ENCODE data around the gene ABHD14A.

DNA sequence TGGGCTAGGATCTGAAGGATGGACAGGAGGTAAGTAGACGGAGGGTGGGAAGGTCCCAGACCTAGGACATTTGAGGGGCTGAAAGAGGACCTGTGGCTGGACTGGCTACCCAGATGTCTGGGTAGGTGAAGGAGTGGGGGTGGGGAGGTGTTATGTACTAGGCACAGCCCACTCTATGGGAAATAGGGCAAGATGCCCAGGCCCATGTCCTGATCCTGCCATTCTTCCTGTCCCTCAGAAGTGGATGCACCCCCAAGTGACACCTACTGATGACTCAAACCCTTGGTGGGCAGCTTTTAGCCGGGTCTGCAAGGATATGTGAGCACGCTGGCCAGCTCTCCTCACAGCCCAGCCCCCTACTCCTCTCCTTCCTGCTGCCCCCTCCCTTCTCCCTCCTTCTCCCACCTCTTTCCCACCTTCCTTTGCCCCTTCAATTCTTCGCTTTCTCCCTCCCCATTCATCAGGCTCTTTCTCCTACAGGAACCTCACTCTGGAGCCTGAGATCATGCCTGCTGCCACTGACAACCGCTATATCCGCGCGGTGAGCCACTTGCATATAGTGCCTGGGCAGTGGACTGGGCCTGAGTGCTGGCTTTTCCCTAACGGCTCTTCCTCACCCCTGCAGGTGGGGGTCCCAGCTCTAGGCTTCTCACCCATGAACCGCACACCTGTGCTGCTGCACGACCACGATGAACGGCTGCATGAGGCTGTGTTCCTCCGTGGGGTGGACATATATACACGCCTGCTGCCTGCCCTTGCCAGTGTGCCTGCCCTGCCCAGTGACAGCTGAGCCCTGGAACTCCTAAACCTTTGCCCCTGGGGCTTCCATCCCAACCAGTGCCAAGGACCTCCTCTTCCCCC, 13.7 kb downstream of the ABHD14A start:
- TF ChIP-seq CTCF (IDR thresholded peaks at IDR 0.05; ENCODE audit: borderline replicate concordance, extremely low read depth, low read length, poor library complexity, severe bottlenecking): no peak
- TF ChIP-seq EZH2 (IDR thresholded peaks at IDR 0.05; ENCODE audit: borderline replicate concordance, low read depth, low read length, severe bottlenecking): no peak

All from DND-41 (cell line).